Osteoblast (primary cell): ENCODE results near the gene SCN10A. TPM values are rescaled to one million over a fixed set of nuclear protein-coding genes. Genes with fewer than 3 reads are reported as not detected.

Source experiments
- DNase-seq: peaks from one replicate; pipeline ENCODE4 v3.0.0; 2011; ENCODE audit warnings: low spot score, mixed read lengths; ENCODE audit not compliant: insufficient read length; ENCODE audit errors: missing footprints
- H2AFZ ChIP-seq: 2 replicates; pipeline ENCODE4 v1.6.0; 2011; ENCODE audit warnings: mild to moderate bottlenecking, low read length
- H3K27ac ChIP-seq: 2 replicates; pipeline ENCODE4 v1.5.1; 2011; ENCODE audit warnings: mild to moderate bottlenecking, low read depth, low read length, moderate library complexity
- H3K27me3 ChIP-seq: 2 replicates; pipeline ENCODE4 v1.6.0; 2012; ENCODE audit warnings: mild to moderate bottlenecking, control low read depth, inconsistent platforms, low read length, moderate library complexity; ENCODE audit not compliant: insufficient read depth
- H3K36me3 ChIP-seq: 2 replicates; pipeline ENCODE4 v1.5.1; 2011; ENCODE audit warnings: mild to moderate bottlenecking, low read length, control low read depth, moderate library complexity; ENCODE audit not compliant: insufficient read depth
- H3K4me1 ChIP-seq: 2 replicates; pipeline ENCODE4 v1.5.1; 2011; ENCODE audit warnings: mild to moderate bottlenecking, low read length, control low read depth, moderate library complexity; ENCODE audit not compliant: insufficient read depth
- H3K4me2 ChIP-seq: 2 replicates; pipeline ENCODE4 v1.6.0; 2011; ENCODE audit warnings: mild to moderate bottlenecking, low read length; ENCODE audit not compliant: insufficient read depth
- H3K4me3 ChIP-seq: fragments of 200-600 bp; sonication (generic); 3 replicates; pipeline ENCODE4 v1.5.1; 2012; ENCODE audit warnings: mild to moderate bottlenecking, low read length, inconsistent platforms; ENCODE audit not compliant: insufficient read depth
- H3K79me2 ChIP-seq: 2 replicates; pipeline ENCODE4 v1.6.0; 2012; ENCODE audit warnings: mild to moderate bottlenecking, low read length, control low read depth, inconsistent platforms; ENCODE audit not compliant: insufficient read depth
- H3K9me3 ChIP-seq: 2 replicates; pipeline ENCODE4 v1.5.1; 2011; ENCODE audit warnings: low read depth, low read length, control low read depth
- H4K20me1 ChIP-seq: 2 replicates; pipeline ENCODE4 v1.6.0; 2012; ENCODE audit warnings: mild to moderate bottlenecking, low read length, control low read depth; ENCODE audit not compliant: insufficient read depth
- total RNA-seq: library from RNA; depleted of rRNA; stranded (reverse); fragments of >200 nt; gene quantifications from 2 replicates; pipeline ENCODE4 v1.2.3, GENCODE V29; 2012
- TF ChIP-seq, protein P1 (sequence below): IDR thresholded peaks from 2 replicates; pipeline ENCODE4 v1.5.1; 2011; ENCODE audit warnings: mild to moderate bottlenecking, low read depth, low read length, moderate library complexity; ENCODE audit errors: extremely low read depth

Gene SCN10A
- total RNA-seq, 1 donor = not detected

DNA sequence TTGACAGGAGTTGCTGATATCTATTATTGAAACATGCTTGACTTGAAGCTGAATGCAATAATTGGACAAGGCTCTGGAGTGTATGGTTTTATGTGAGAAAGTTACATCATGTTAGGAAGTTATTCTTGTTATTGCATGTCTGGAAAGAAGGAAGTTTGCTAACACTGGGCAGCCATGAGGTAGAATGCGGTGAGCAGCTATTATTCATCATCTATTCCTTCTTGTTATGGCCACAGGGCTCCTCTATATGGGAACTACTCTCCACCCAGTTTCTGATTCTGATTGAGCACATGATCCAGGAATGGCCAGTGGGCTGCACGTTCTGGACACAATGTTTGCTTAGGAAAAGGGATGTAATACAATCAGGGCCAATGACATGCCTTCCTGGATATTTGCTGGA lies 128.7 kb downstream of the SCN10A start:
- Histone ChIP-seq H3K79me2 (no peaks in the 10 kb centered on the region), H3K27ac (no peak overlapping the region), H3K4me2 (no peak overlapping the region), H3K9me3 (no peaks in the 10 kb centered on the region), H2AFZ (no peak overlapping the region), H4K20me1 (no peaks in the 10 kb centered on the region), H3K4me3 (no peak overlapping the region), H3K27me3 (no peaks in the 10 kb centered on the region), H3K4me1 (no peaks in the 10 kb centered on the region), H3K36me3 (no peaks in the 10 kb centered on the region)
- no peak for DNase-seq
- TF ChIP-seq, protein P1, sequence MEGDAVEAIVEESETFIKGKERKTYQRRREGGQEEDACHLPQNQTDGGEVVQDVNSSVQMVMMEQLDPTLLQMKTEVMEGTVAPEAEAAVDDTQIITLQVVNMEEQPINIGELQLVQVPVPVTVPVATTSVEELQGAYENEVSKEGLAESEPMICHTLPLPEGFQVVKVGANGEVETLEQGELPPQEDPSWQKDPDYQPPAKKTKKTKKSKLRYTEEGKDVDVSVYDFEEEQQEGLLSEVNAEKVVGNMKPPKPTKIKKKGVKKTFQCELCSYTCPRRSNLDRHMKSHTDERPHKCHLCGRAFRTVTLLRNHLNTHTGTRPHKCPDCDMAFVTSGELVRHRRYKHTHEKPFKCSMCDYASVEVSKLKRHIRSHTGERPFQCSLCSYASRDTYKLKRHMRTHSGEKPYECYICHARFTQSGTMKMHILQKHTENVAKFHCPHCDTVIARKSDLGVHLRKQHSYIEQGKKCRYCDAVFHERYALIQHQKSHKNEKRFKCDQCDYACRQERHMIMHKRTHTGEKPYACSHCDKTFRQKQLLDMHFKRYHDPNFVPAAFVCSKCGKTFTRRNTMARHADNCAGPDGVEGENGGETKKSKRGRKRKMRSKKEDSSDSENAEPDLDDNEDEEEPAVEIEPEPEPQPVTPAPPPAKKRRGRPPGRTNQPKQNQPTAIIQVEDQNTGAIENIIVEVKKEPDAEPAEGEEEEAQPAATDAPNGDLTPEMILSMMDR = no peak

DNA sequence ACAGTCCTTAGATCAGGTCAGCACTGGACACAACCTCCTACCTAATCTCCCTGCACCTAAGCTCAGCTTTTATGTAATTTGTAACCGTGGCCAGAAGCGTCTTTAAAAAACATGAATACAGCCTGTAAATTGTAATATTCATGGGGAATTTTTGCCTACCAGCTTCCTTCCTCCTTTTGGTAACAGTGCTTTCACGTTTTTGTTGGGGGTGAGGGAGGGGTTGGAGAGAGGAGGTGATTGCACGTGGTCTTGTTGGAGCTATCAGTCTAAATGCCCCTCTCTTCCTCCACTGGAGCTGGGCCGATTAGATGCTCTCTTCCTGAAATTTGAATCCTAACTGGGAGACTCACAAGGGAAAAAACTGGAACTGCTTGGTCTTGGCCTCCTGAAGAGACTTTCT lies 131.5 kb downstream of the SCN10A start:
- H3K4me2 ChIP-seq = no peak overlapping the region
- H3K27me3 ChIP-seq = no peaks in the 10 kb centered on the region
- TF ChIP-seq, protein P1 = no peak
- no peaks in the 10 kb centered on the region for H3K9me3 ChIP-seq
- DNase-seq = no peak
- no peaks in the 10 kb centered on the region for H3K4me1 ChIP-seq
- H4K20me1 ChIP-seq = no peaks in the 10 kb centered on the region
- no peak overlapping the region for H3K4me3 ChIP-seq
- H3K79me2 ChIP-seq = no peaks in the 10 kb centered on the region
- H2AFZ ChIP-seq = no peak overlapping the region
- no peaks in the 10 kb centered on the region for H3K36me3 ChIP-seq
- H3K27ac ChIP-seq = no peak overlapping the region

DNA sequence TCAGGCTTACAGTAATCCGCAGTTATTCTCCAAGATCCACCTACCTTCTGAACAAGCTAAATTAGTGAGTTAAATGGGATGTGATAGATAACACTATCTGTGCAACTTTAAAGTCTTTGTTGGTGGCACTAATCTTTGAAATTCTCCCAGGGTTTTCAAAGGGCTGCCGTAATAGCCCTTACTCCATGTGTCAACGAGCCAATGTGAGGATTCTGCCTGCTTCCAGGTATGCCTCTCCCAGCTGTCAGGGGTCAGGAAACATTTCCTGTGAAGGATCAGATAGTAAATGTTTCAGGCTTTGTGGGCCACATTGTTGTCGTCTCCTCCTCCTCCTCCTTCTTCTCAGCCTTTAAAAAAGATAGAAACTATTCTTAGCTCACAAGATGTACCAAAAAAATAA lies 146.3 kb downstream of the SCN10A start:
- no peak overlapping the region for H3K27ac ChIP-seq
- H2AFZ ChIP-seq = no peak overlapping the region
- H3K79me2 ChIP-seq = no peaks in the 10 kb centered on the region
- H4K20me1 ChIP-seq = no peaks in the 10 kb centered on the region
- H3K4me1 ChIP-seq = no peaks in the 10 kb centered on the region
- H3K4me2 ChIP-seq = no peak overlapping the region
- H3K9me3 ChIP-seq = no peaks in the 10 kb centered on the region
- H3K36me3 ChIP-seq = no peaks in the 10 kb centered on the region
- TF ChIP-seq, protein P1 = no peak
- H3K27me3 ChIP-seq = no peaks in the 10 kb centered on the region
- H3K4me3 ChIP-seq = no peak overlapping the region
- DNase-seq = no peak

DNA sequence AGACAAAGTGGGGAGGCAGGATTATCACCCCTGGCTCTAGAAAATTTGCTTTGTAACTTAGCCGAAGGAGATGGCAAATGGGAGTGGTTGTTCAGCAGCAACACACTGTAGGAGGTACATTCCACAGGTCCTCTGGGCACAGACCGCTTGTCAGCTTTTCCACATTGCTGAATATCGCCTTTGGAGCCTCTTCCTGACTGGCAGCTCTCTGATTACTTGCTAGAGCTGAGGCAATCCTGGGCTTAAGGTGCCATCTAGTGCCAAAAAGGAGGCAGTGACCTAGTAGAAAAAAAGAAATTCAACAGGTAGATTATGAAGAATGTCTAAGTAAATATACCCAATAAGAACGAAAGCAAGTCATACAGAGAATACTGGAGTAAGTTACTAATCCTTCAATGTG lies 153.5 kb downstream of the SCN10A start:
- peaks cover 21% of the 10 kb centered on the region for H3K27me3 ChIP-seq
- no peaks in the 10 kb centered on the region for H3K36me3 ChIP-seq
- H3K4me2 ChIP-seq = no peak overlapping the region
- H3K79me2 ChIP-seq = no peaks in the 10 kb centered on the region
- no peak overlapping the region for H3K4me3 ChIP-seq
- TF ChIP-seq, protein P1 = peak; percentile 45
- no peaks in the 10 kb centered on the region for H3K4me1 ChIP-seq
- H2AFZ ChIP-seq = no peak overlapping the region
- peak; percentile 44 for DNase-seq
- H3K27ac ChIP-seq = no peak overlapping the region
- H3K9me3 ChIP-seq = no peaks in the 10 kb centered on the region
- H4K20me1 ChIP-seq = no peaks in the 10 kb centered on the region
